Urothelium cell line (cell line): ENCODE results near the gene HDAC4.

Experiments used
- DNase-seq: peaks from one replicate; pipeline ENCODE4 v3.0.0; 2011; ENCODE audit warnings: low spot score, mixed read lengths
- FAIRE-seq: peaks from 2 replicates; lab custom pipeline; 2011; peaks lifted over from hg19 to GRCh38; lab: Jason Lieb, UNC

HDAC4 gene

GRCh38 chr2:239398521-239398921 lies 2.3 kb downstream of the HDAC4 start:
- FAIRE-seq (no peak), DNase-seq (no peak)

DNA sequence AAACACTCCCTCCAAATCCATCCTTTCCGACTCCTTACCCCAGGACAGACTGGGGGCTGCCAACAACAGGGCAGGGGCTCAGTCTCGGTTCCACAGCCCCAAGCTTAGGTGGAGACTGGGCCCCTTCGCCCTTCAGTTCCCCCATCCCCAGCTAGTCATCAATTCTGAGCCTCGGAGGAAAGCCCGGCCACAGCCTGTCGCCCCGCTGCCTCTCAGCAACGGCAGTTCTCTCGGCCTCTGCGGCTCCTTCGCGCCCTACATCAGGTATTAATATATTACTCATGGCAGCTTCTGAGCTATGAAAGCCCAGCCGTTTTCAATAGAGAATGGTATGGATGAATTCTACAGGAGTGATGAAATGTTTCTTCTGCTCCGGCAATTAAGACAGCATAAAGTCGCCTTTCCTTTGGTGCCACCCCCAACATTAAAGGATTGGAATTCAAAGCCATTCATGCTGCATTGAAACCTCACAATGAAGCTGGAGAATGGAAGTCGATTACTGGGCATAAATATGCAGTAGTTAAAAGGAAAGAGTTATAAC lies 2.8 kb downstream of the HDAC4 start:
- no peak for DNase-seq
- FAIRE-seq = no peak

- FAIRE-seq (no peak), DNase-seq (no peak)
Observed at GRCh38 chr2:239396881-239397681, 3.7 kb downstream of the HDAC4 start.

GRCh38 chr2:239395524-239395923 lies 5.3 kb downstream of the HDAC4 start:
- DNase-seq = no peak
- no peak for FAIRE-seq

DNA sequence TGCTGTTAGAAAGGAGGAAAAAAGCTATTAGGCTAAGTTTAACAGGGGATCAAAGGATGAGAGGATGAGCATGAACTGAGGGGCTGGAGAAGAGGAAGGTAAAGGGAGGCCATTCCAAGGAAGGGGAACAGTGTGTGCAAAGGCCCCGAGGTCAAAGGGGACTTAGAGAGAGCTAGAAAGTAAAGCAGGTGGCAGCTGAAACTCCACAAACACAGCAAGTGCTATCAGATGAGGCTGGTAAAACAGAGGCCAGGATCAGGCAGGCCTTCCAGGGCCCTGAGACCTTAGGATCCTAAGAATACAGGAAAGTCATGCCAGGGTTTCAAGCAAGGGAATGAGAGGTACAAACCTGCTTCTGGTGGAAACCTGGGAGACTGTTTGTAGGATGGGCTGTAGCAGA lies 5.8 kb downstream of the HDAC4 start:
- DNase-seq (no peak), FAIRE-seq (no peak)

GRCh38 chr2:239394346-239394945 lies 6.4 kb downstream of the HDAC4 start:
- no peak for DNase-seq

DNA sequence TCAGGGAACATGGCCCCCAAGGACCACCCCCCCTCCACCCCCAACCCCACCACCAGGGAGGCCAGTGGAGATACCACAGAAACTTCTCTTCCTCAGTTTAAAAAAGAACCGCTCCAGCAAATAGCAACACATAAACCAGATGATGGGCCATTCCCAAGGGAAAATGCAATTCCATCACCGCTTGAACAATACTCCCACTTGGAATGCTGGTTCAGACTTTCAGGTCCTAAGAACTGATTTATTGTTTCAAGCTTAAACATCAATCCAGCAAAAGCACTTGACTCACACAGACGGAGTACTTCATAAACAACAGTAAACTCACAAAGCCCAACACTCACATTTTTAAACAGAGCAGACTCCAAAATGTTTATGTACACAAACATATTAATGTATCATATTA lies 6.9 kb downstream of the HDAC4 start:
- FAIRE-seq (no peak), DNase-seq (no peak)

More at GRCh38 chr2:239394346-239394945, 6.4 kb downstream of the HDAC4 start:
- FAIRE-seq = no peak

DNA sequence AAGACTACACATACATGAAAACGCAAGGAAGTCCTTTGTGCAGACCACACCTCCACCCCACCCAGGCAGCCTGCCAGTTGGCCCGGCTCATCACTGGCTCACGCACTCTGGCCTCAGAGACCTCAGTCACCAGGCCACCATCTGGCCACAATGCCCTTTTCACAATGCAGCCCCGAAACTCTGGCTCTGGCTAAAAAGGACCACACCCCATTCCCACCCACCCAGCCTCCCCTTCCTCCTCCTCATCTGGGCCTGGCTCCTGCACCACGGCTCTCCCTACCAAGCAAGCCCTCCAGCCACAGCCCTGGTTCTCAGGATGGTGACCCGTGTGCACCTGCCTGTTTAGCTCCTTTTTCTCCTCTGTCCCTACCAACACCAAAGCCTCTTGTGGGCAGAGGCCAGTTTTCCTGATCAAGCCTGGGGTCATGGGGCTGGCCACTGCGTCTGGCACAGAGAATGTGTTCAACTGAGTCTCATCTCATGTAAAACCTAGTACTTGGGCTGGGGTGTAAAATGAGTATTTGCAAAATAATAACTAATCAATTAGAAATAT lies 7.4 kb downstream of the HDAC4 start:
- DNase-seq (no peak), FAIRE-seq (no peak)

GRCh38 chr2:239392688-239393387 lies 8.0 kb downstream of the HDAC4 start:
- DNase-seq (no peak), FAIRE-seq (no peak)

DNA sequence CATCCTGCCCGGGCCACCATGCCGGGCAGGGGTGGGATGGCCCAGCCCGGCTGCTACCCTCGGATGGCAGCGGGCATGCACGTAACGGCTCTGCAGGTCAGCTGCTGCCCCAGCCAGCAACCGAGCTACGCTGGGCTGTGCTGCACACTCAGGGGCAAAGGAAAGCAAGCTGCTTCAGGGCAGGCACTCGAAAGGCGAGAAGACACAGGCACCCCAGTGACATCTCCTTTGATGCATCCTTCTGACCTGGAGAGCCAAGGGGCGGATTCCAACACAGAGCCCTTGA lies 8.8 kb downstream of the HDAC4 start:
- DNase-seq (no peak), FAIRE-seq (no peak)

GRCh38 chr2:239391286-239392071 lies 9.3 kb downstream of the HDAC4 start:
- FAIRE-seq (no peak), DNase-seq (no peak)

DNA sequence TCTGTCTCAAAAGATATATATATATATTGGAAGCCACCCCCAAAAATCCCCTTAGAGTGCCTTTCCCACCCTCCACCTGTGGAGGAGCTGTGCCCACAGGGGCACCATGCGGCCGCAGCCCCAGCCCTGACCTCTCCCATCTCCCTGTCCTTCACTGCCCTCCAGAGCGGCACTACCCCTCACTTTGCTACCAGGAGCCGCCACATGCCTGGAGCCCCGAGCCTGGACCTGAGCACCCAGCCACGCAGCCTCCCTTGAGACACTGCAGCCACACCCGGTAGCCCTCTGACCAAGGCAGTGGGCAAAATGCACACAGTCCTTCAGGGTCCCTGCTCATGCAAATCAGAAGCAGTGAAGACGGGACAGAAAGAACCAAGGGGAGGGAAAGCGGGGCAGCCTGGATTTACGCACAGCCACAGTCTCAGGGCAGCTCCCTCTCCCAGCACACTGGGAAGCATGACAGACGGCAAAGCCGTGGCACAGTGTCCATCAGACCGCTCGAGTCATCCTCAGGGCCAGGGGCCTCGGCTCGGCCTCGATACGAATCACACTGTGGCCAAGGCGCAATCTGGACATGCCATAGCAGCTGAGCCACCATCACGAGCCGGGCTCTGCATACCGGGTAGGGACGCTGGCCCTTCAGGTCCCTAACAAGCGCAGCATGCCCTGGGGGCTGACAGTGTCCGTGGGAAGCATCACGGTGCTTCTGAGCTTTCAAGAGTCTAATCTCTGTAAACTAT lies 10.1 kb downstream of the HDAC4 start:
- FAIRE-seq = no peak
- DNase-seq = no peak

- no peak for DNase-seq
- FAIRE-seq = no peak
Observed at GRCh38 chr2:239389414-239390329, 11.1 kb downstream of the HDAC4 start.

- no peak for DNase-seq
- no peak for FAIRE-seq
Observed at GRCh38 chr2:239388236-239389151, 12.3 kb downstream of the HDAC4 start.

DNA sequence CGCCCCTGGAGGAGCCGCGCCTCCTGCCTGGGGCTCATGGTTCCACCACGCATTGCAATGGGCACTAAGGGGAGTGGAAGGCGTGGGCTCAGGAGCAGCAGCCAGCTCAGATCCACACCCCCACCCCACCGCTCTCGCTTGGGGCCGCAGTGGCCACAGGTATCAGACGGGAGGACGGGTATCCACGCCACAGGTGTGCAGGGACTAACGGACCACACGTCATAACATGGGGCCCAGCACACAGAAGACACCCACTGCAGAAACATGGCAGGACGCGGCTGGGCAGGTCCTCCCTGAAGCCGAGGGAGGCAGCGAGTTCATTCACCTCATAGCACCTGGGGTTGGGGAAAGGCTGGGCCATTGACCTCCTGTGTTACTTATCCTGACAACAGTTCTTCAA lies 13.0 kb downstream of the HDAC4 start:
- DNase-seq (no peak), FAIRE-seq (no peak)

GRCh38 chr2:239386872-239387445 lies 13.9 kb downstream of the HDAC4 start:
- FAIRE-seq (no peak), DNase-seq (no peak)

GRCh38 chr2:239386001-239386670 lies 14.7 kb downstream of the HDAC4 start:
- no peak for FAIRE-seq
- no peak for DNase-seq
